DOHH2 (cell line): ENCODE results near the gene PGAM2.

Source experiments
- H3F3A ChIP-seq: fragments of 200-600 bp; sonication (generic), shearing (Covaris generic); 2 replicates; pipeline ENCODE4 v1.6.0; 2016; ENCODE audit warnings: antibody characterized with exemption, mild to moderate bottlenecking; ENCODE audit not compliant: control insufficient read depth, insufficient read depth
- H3K27ac ChIP-seq: fragments of 200-600 bp; sonication (generic); 2 replicates; pipeline ENCODE4 v1.5.1; 2014; ENCODE audit warnings: low read depth, mild to moderate bottlenecking, low read length, moderate library complexity
- H3K27me3 ChIP-seq: fragments of 200-600 bp; sonication (generic); 2 replicates; pipeline ENCODE4 v1.6.1; 2014; ENCODE audit warnings: mild to moderate bottlenecking, low read length, mixed read lengths; ENCODE audit not compliant: control insufficient read depth
- H3K36me3 ChIP-seq: fragments of 200-600 bp; sonication (generic); 2 replicates; pipeline ENCODE4 v1.6.1; 2014; ENCODE audit warnings: mild to moderate bottlenecking, low read length, moderate library complexity, mixed read lengths; ENCODE audit not compliant: control insufficient read depth
- H3K4me1 ChIP-seq: fragments of 200-600 bp; sonication (generic); 2 replicates; pipeline ENCODE4 v1.6.1; 2014; ENCODE audit warnings: mild to moderate bottlenecking, low read length, mixed read lengths; ENCODE audit not compliant: control insufficient read depth
- H3K4me2 ChIP-seq: fragments of 200-600 bp; sonication (generic); 2 replicates; pipeline ENCODE4 v1.6.0; 2014; ENCODE audit warnings: mild to moderate bottlenecking, low read length, moderate library complexity
- H3K4me3 ChIP-seq: fragments of 200-600 bp; sonication (generic); 2 replicates; pipeline ENCODE4 v1.5.1; 2014; ENCODE audit warnings: mild to moderate bottlenecking, low read length, mixed read lengths
- H3K79me2 ChIP-seq: fragments of 200-600 bp; sonication (generic); 2 replicates; pipeline ENCODE4 v1.6.1; 2014; ENCODE audit warnings: mild to moderate bottlenecking, low read length, mixed read lengths; ENCODE audit not compliant: control insufficient read depth
- H3K9me2 ChIP-seq: fragments of 200-600 bp; sonication (generic); replicated peaks from 2 replicates; pipeline ENCODE4 v1.6.1; 2014; ENCODE audit warnings: mild to moderate bottlenecking, low read length, mixed read lengths; ENCODE audit not compliant: control insufficient read depth
- H3K9me3 ChIP-seq: fragments of 200-600 bp; sonication (generic); 2 replicates; pipeline ENCODE4 v1.6.1; 2014; ENCODE audit warnings: antibody characterized with exemption, low read length, mixed read lengths; ENCODE audit not compliant: control insufficient read depth, insufficient read depth
- H4K20me1 ChIP-seq: fragments of 200-600 bp; sonication (generic); 2 replicates; pipeline ENCODE4 v1.6.0; 2014; ENCODE audit warnings: low read depth, mild to moderate bottlenecking, antibody characterized with exemption, low read length, moderate library complexity; ENCODE audit not compliant: control insufficient read depth, insufficient read depth
- CTCF ChIP-seq: fragments of 200-600 bp; sonication (generic); IDR thresholded peaks from one replicate; pipeline ENCODE4 v1.5.1; 2014; ENCODE audit warnings: antibody characterized with exemption, mild to moderate bottlenecking, low read depth, low read length; ENCODE audit not compliant: poor library complexity, severe bottlenecking
- EZH2phosphoT487 ChIP-seq: fragments of 200-600 bp; sonication (generic); IDR thresholded peaks from 2 replicates; pipeline ENCODE4 v1.6.1; 2017; ENCODE audit warnings: borderline replicate concordance, mild to moderate bottlenecking, antibody characterized with exemption, low read length, moderate library complexity, mixed read lengths

Gene PGAM2

GRCh38 chr7:44077681-44078091, 12.3 kb upstream of the PGAM2 start:
- Histone ChIP-seq H3F3A (0 out of 2 replicates have a peak, but pooled peaks cover 3% of the 10 kb centered on the region), H4K20me1 (no peaks in the 10 kb centered on the region), H3K4me3 (no peak overlapping the region), H3K9me2 (no peaks in the 10 kb centered on the region), H3K4me1 (peaks cover 37% of the 10 kb centered on the region), H3K4me2 (no peak overlapping the region), H3K9me3 (no peaks in the 10 kb centered on the region), H3K27me3 (no peaks in the 10 kb centered on the region), H3K79me2 (peaks cover 26% of the 10 kb centered on the region), H3K27ac (no peak overlapping the region), H3K36me3 (peaks cover 91% of the 10 kb centered on the region)
- TF ChIP-seq CTCF (no peak), EZH2phosphoT487 (no peak)

- H3K79me2 ChIP-seq, result peaks cover 25% of the 10 kb centered on the region
- H3K27ac ChIP-seq, result no peak overlapping the region
- H3K9me2 ChIP-seq, result no peaks in the 10 kb centered on the region
- no peaks in the 10 kb centered on the region for H3K9me3 ChIP-seq
- TF ChIP-seq EZH2phosphoT487 (no peak), CTCF (no peak)
- H3K36me3 ChIP-seq, result peaks cover 96% of the 10 kb centered on the region
- no peaks in the 10 kb centered on the region for H3K27me3 ChIP-seq
- no peak overlapping the region for H3K4me3 ChIP-seq
- no peak overlapping the region for H3K4me2 ChIP-seq
- peaks cover 37% of the 10 kb centered on the region for H3K4me1 ChIP-seq
- 0 out of 2 replicates have a peak, but pooled peaks cover 2% of the 10 kb centered on the region for H3F3A ChIP-seq
- no peaks in the 10 kb centered on the region for H4K20me1 ChIP-seq
These were observed 11.7 kb upstream of the PGAM2 start for GRCh38 chr7:44077061-44077460.

- Histone ChIP-seq H3F3A (no peaks in the 10 kb centered on the region), H3K79me2 (peaks cover 17% of the 10 kb centered on the region), H3K4me1 (peaks cover 35% of the 10 kb centered on the region), H3K4me2 (no peak overlapping the region), H3K4me3 (no peak overlapping the region), H3K9me2 (no peaks in the 10 kb centered on the region), H3K27ac (no peak overlapping the region), H3K36me3 (peaks cover 96% of the 10 kb centered on the region), H4K20me1 (no peaks in the 10 kb centered on the region), H3K9me3 (no peaks in the 10 kb centered on the region), H3K27me3 (no peaks in the 10 kb centered on the region)
- TF ChIP-seq EZH2phosphoT487 (no peak), CTCF (no peak)
These were observed 10.9 kb upstream of the PGAM2 start for GRCh38 chr7:44076101-44076895.
